ENCODE measurements around the gene VPS35L.

VPS35L gene

DNA sequence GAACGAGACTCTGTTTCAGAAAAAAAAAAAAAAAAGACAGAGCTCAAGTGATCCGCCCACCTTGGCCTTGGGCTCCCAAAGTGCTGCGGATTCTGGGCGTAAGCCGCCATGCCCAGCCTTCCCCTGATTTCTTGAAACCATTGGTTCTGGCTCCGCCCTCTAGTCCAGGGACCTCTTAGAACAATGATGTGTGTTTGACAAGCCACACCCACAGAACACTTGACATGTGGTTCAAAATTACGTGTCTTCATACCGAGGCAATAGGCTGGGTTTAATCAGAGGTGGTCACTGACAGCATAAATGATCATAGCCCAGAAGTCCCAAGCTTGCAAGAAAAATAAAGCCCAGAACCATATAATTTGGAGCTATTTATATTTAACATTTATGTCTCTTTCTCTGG is 139.5 kb downstream of the VPS35L start:
- no peak for DNase-seq (ENCODE audit: low read depth in 3 of 3)

- DNase-seq (ENCODE audit: low read depth in 3 of 3): peak in 2 of 3 experiments; percentile 19 to 34
Observed at GRCh38 chr16:19696328-19696727, 140.8 kb downstream of the VPS35L start.

DNA sequence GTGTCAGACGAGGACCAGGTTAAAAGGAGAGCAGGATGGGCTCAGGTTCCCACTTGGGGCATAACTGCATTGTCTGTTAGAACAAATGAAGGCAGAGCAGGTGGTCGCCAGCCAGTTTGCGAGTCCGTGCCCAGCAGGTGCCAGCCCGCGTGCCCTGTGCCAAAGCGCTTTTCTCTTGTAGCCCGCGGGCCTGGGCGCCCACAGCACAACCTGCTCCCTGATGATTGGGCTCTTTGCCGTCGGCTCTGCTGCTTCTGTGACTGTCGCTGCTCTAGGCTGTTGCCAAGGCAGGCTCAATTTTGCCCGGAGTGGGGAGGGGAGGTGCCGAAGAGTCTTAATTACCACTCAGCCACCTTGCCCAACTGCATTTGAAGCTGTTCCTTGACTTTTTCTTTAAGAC is 141.5 kb downstream of the VPS35L start:
- DNase-seq (ENCODE audit: low read depth in 3 of 3): no peak

GRCh38 chr16:19697756-19698318 is 142.3 kb downstream of the VPS35L start:
- no peak for DNase-seq (ENCODE audit: low read depth in 3 of 3)

- DNase-seq (ENCODE audit: low read depth in 3 of 3): no peak
Observed at GRCh38 chr16:19698480-19699465, 143.3 kb downstream of the VPS35L start.

DNA sequence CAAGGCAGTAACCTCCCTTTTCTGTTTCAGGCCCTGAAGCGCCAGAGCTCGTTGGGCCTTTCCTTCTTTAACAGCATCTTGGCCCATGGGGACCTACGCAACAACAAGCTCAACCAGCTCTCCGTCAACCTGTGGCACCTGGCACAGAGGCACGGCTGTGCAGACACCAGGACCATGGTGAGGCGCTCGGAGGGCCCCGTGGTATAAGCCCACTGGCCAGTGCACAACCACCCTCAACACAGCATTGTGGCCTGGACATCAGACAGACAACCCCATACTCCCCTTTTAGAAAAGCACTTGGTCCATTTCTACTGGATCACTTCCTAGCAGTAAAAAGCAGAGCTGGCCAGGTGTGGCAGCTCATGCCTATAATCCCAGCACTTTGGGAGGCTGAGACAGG is 144.0 kb downstream of the VPS35L start:
- no peak for DNase-seq (ENCODE audit: low read depth in 3 of 3)

- DNase-seq (ENCODE audit: low read depth in 3 of 3): no peak
Observed at GRCh38 chr16:19700319-19700781, 144.8 kb downstream of the VPS35L start.

- no peak for DNase-seq (ENCODE audit: low read depth in 3 of 3)
Observed at GRCh38 chr16:19701091-19701490, 145.6 kb downstream of the VPS35L start.

GRCh38 chr16:19703172-19703889 is 147.8 kb downstream of the VPS35L start:
- DNase-seq (ENCODE audit: low read depth in 3 of 3): no peak

GRCh38 chr16:19704321-19705145 is 149.0 kb downstream of the VPS35L start:
- DNase-seq (ENCODE audit: low read depth in 3 of 3): no peak

- DNase-seq (ENCODE audit: low read depth in 3 of 3): no peak
Observed at GRCh38 chr16:19705146-19705501, 149.6 kb downstream of the VPS35L start.

DNA sequence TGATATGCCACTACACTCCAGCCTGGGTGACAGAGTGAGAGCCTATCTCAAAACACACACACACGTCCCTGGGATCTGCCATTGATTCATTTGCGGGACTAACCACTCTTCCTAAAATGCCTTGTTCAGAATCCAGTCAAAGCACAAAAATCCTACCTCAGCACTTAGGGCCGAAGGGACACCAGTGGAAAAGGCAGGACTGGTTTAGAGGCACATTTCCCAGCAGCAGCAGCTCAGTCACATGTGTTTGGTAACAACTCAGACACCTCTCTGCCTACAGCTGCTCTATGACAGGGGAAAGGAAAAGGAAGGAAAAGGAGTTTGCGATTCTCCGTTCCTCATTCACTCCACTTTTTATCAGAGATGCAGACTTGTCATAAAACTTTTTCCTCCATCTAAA is 150.3 kb downstream of the VPS35L start:
- DNase-seq (ENCODE audit: low read depth in 3 of 3): no peak

DNA sequence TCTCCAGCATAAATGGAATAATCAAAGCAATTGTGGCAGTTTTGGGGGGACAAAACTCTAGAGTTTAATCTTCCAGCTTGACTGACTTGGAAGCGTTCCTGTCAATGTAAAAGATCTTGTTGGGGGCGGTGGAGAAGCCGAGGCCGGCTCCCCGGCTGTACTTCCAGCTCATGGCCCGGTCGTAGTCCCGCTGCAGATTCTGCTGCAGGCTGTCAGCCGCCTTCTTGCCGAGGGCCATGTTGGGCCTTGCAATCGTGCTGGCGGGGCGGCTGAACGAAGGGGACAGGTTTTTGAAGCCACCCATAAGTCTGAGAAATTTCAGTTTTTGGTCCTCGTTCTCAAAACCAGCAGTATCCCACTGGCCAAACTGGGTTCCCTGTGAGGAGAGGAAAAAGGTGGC is 151.3 kb downstream of the VPS35L start:
- no peak for DNase-seq (ENCODE audit: low read depth in 3 of 3)

DNA sequence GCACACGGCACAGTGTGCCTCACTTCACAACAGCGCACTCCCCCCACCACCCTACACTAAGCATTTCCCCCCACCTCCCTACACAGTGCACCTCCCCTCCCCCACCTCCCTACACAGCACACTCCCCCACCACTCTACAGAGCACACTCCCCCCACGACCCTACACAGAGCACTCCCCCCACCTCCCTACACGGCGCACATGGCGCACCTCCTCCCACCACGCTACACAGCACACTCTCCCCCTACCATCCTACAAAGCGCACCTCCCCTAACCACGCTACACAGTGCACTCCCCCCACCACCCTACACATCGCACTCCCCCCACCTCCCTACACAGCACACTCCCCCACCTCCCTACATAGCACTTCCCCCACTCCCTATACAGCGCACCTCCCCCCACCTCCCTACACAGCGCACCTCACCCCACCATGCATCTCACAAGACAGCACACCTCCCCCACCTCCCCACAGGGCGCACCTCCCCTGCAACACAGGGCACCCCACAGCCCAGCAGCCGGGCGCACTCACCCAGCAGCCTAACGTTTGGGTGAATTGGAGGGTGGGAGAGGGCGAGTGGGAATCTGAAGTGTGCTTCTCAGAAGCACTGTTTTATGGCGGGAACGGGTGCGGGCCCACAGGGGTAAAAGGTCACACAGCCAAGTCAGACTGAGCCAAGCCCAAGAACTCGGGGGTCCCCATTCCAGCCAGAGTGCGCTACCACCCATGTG is 152.2 kb downstream of the VPS35L start:
- DNase-seq (ENCODE audit: low read depth in 3 of 3): no peak

DNA sequence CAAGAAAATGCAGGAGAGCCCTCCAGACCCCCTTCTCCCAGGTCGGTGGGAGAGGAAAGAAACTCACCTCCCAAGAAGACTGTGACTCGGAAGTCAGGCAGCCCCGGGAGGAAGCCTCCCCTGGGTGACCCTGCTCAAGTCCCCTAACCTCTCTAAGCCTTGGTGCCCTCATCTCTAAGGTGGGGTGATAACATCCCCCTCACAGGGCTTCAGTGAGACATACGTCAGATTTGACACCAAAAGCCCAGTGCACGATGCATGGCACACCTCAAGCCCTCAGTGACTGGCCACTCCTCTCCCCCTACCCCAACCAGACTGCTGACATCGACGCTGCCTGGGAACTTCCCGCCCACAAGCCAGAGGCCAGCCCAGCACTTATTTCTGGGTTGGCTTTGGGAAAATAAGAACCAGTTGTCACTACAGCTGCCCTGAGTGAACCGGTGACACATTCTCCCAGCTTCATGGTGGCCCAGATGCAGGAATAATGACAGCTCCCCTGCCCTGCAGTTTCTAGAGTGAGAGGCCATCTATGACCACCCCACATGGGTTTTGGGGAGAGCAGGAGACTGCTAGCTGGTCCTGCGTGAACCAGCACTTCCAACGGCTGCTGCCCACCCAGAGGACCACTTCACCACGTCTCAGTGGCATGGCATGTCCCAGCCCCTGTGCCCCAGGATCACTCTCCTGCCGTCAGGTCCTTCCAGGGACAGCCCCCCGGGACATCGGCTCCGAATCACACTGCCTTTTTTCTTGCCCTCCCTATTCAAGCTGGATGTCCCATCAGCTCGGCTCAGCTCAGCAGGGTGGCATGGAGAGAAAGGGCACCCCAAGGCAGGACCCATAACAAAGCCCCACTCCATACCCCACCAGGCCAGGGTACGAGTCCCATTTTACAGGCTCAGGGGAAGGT is 153.0 kb downstream of the VPS35L start:
- DNase-seq (ENCODE audit: low read depth in 3 of 3): no peak

GRCh38 chr16:19709381-19710136 is 154.1 kb downstream of the VPS35L start:
- DNase-seq (ENCODE audit: low read depth in 3 of 3): no peak

DNA sequence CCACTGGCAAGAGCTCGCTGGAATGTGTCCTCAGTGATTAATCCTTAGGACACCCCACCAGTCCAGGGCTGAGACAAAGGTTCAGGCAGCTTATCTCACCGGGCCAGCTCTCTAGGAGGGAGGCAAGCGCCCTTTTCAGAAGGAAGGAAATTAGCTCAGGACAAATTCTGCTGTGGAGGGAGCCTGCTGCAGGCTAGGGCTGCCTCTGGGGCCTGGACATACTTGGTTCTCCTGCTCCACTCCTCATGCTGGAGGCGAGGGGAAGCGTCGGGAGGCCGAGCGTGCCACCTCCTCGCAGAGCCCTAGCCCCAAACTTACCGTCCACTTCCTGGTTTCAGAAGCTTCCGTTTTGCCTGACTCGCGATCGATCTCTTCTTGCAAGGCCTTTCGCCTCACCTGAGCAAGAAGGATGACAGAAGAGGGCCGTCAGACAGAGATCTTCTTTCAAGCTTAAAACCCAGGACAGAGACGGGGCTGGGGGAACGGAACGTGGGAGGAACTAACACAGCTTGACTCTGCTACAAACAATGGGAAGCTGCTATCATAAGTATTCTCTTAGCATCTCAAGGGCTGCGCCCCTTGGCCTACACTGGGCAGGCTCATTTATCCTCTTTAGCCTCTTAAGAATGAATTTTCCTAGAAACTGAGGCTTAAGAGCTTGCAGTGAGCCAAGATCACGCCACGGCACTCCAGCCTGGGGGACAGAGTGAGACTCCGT is 154.8 kb downstream of the VPS35L start:
- DNase-seq (ENCODE audit: low read depth in 3 of 3): no peak

DNA sequence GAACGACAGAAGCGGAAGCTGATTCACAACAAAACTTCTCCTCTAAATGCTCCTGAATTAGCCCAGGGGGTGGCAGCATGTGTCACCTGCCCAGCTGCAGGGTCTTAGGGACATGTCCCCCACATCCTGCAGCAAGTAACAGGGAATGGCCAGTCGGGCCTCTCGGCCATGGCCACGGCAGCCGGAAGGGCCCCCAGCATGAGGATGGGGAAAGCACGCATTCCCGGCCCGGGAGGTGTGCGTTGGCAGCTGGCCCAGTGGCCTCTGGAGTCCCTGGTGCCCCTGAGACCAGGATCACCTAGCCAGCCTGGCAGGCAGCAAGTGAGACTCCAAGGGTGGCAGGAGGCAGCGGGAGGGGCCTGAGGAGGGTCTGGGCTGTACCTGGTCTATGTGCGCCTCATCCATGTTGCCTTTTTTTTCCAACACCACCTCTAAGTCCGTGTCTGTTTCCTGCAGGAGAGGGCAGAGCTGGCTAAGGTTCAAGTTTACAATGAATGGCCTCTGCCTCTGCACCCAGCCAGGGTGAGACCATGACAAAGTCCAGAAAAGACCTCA is 155.6 kb downstream of the VPS35L start:
- DNase-seq (ENCODE audit: low read depth in 3 of 3): no peak
